Lung (tissue), 12 donors: ENCODE measurements around the gene YWHAB. TPM values are rescaled to one million over a fixed set of nuclear protein-coding genes. Genes with fewer than 3 reads are reported as not detected.

Experiments used
- ATAC-seq: fragments of 200-7000 bp; cut with Tn5 transposase; one replicate; pipeline ENCODE4 v1.9.1; 2020; ENCODE audit warnings: moderate number of reproducible peaks; ENCODE audit not compliant: insufficient read depth, low FRiP score
- DNase-seq, 3 donors: peaks; one replicate each; pipeline ENCODE4 v3.0.0-alpha.2; 2013 to 2017
- H3K27ac ChIP-seq, 2 donors: one replicate each; pipeline ENCODE4 v1.5.1; 2013; ENCODE audit warnings: mild to moderate bottlenecking in 2 of 2, moderate library complexity in 2 of 2, control low read depth in 1 of 2, inconsistent platforms in 1 of 2, low read depth in 1 of 2, low read length in 1 of 2
- H3K27me3 ChIP-seq, 3 donors: one replicate each; pipeline ENCODE4 v1.5.1; 2013; ENCODE audit warnings: low read length in 2 of 3; ENCODE audit not compliant: control insufficient read depth in 3 of 3, insufficient read depth in 3 of 3
- H3K36me3 ChIP-seq, 4 donors: one replicate each; pipeline ENCODE4 v1.5.1; 2013; ENCODE audit warnings: low read length in 4 of 4, mild to moderate bottlenecking in 1 of 4, moderate library complexity in 1 of 4; ENCODE audit not compliant: control insufficient read depth in 4 of 4, insufficient read depth in 4 of 4
- H3K4me1 ChIP-seq, 5 donors: one replicate each; pipeline ENCODE4 v1.5.1; 2013; ENCODE audit warnings: low read length in 5 of 5, mild to moderate bottlenecking in 2 of 5, moderate library complexity in 1 of 5; ENCODE audit not compliant: control insufficient read depth in 5 of 5, insufficient read depth in 5 of 5
- H3K4me3 ChIP-seq: one replicate; pipeline ENCODE4 v1.5.1; 2013; ENCODE audit warnings: mild to moderate bottlenecking, control low read depth, moderate library complexity
- H3K9ac ChIP-seq, 2 donors: one replicate each; pipeline ENCODE4 v1.5.1; 2013; ENCODE audit warnings: low read length in 2 of 2, control low read depth in 1 of 2; ENCODE audit not compliant: insufficient read depth in 1 of 2
- H3K9me3 ChIP-seq, 4 donors: one replicate each; pipeline ENCODE4 v1.5.1; 2013; ENCODE audit warnings: low read length in 3 of 4, mild to moderate bottlenecking in 1 of 4, moderate library complexity in 1 of 4; ENCODE audit not compliant: control insufficient read depth in 4 of 4, insufficient read depth in 3 of 4
- WGBS, 2 donors: extraction: QIAGEN DNeasy Blood & Tissue Kit; methylation state at CpG; one replicate each; pipeline ENCODE4 v1.1.7; 2013; 5-methylcytosine and 5-hydroxymethylcytosine counted together
- polyA plus RNA-seq, 2 donors: library from polyadenylated mRNA; stranded (reverse); fragments of 200-250 nt; gene quantifications; one replicate each; pipeline ENCODE4 v1.2.1, GENCODE V29; 2013
- total RNA-seq, 2 donors: library from RNA; depleted of rRNA in 1 of 2; stranded (reverse); fragments of >200 nt in 1 of 2; gene quantifications; one replicate each; pipeline ENCODE4 v1.2.1, GENCODE V29; 2014 to 2021
- TF ChIP-seq, protein P1 (sequence below): IDR thresholded peaks from 2 replicates; pipeline ENCODE4 v1.5.1; 2012; ENCODE audit warnings: mild to moderate bottlenecking; ENCODE audit errors: control extremely low read depth, extremely low read depth
- donor health status: control.
- donor health status: control.
- donor health status: Bipolar disorder and iron deficiency.
- donor health status: healthy.
- donor health status: DM: yes; HTN: yes; CAD: no.

Gene YWHAB
- total and polyA plus RNA-seq, 4 donors: 69.0 to 186 (median 125) TPM

- Histone ChIP-seq H3K4me3 (no peak overlapping the region), H3K9me3 (no peaks in the 10 kb centered on the region), H3K4me1 (no peaks in the 10 kb centered on the region), H3K36me3 (no peaks in the 10 kb centered on the region), H3K9ac (no peak overlapping the region), H3K27me3 (peaks cover 0 to 3% (median 0%) of the 10 kb centered on the region in 3 donors), H3K27ac (no peak overlapping the region)
- ATAC-seq (no peak), DNase-seq (no peak)
- TF ChIP-seq, protein P1, sequence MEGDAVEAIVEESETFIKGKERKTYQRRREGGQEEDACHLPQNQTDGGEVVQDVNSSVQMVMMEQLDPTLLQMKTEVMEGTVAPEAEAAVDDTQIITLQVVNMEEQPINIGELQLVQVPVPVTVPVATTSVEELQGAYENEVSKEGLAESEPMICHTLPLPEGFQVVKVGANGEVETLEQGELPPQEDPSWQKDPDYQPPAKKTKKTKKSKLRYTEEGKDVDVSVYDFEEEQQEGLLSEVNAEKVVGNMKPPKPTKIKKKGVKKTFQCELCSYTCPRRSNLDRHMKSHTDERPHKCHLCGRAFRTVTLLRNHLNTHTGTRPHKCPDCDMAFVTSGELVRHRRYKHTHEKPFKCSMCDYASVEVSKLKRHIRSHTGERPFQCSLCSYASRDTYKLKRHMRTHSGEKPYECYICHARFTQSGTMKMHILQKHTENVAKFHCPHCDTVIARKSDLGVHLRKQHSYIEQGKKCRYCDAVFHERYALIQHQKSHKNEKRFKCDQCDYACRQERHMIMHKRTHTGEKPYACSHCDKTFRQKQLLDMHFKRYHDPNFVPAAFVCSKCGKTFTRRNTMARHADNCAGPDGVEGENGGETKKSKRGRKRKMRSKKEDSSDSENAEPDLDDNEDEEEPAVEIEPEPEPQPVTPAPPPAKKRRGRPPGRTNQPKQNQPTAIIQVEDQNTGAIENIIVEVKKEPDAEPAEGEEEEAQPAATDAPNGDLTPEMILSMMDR: no peak
- WGBS, 2 donors: 62 to 75% methylated on average over 3 of the region's 3 CpGs
Measured at GRCh38 chr20:44850272-44850671, 35.2 kb upstream of the YWHAB start.

- Histone ChIP-seq H3K27me3 (peaks cover 0 to 3% (median 0%) of the 10 kb centered on the region in 3 donors), H3K36me3 (no peaks in the 10 kb centered on the region), H3K27ac (no peak overlapping the region), H3K9ac (no peak overlapping the region), H3K4me1 (no peaks in the 10 kb centered on the region), H3K4me3 (no peak overlapping the region), H3K9me3 (no peaks in the 10 kb centered on the region)
- WGBS, 2 donors: 75 to 80% methylated on average over 1 of the region's 1 CpG
- TF ChIP-seq, protein P1: no peak
- ATAC-seq (no peak), DNase-seq (no peak)
Measured at GRCh38 chr20:44850837-44851236, 34.7 kb upstream of the YWHAB start.

GRCh38 chr20:44851545-44851944 lies 34.0 kb upstream of the YWHAB start:
- Histone ChIP-seq H3K9me3 (no peaks in the 10 kb centered on the region), H3K27me3 (peaks cover 0 to 3% (median 0%) of the 10 kb centered on the region in 3 donors), H3K4me1 (peaks cover 0 to 5% (median 0%) of the 10 kb centered on the region in 5 donors), H3K9ac (no peak overlapping the region), H3K36me3 (no peaks in the 10 kb centered on the region), H3K27ac (no peak overlapping the region), H3K4me3 (no peak overlapping the region)
- TF ChIP-seq, protein P1: no peak
- no peak for DNase-seq
- 62 to 71% methylated on average over 3 of the region's 3 CpGs for whole genome bisulfite sequencing, 2 donors
- ATAC-seq: no peak

- no peak overlapping the region for H3K4me3 ChIP-seq
- H3K36me3 ChIP-seq: no peaks in the 10 kb centered on the region
- TF ChIP-seq, protein P1: no peak
- no peaks in the 10 kb centered on the region for H3K9me3 ChIP-seq
- H3K27ac ChIP-seq: no peak overlapping the region
- no peaks in the 10 kb centered on the region for H3K27me3 ChIP-seq
- H3K4me1 ChIP-seq: peaks cover 0 to 32% (median 0%) of the 10 kb centered on the region in 5 donors
- ATAC-seq (no peak), DNase-seq (peak in 1 of 3 donors; percentile 3)
- H3K9ac ChIP-seq: no peak overlapping the region
- WGBS, 2 donors: 71 to 87% methylated on average over 2 of the region's 2 CpGs
Measured at GRCh38 chr20:44856442-44856841, 29.1 kb upstream of the YWHAB start.
